Kidney (tissue), 22 donors: ENCODE measurements around the gene CLEC4A. TPM values are rescaled to one million over a fixed set of nuclear protein-coding genes. Genes with fewer than 3 reads are reported as not detected.

Experiments used
- DNase-seq, 5 donors: peaks; one replicate each; pipeline ENCODE4 v3.0.0-alpha.2; 2013 to 2020
- FAIRE-seq: peaks from 2 replicates; lab custom pipeline; 2012; peaks lifted over from hg19 to GRCh38; lab: Jason Lieb, UNC
- H3K27ac ChIP-seq, 2 donors: one replicate each; pipeline ENCODE4 v1.7.0; 2013; ENCODE audit warnings: low read depth in 2 of 2, low read length in 2 of 2, inconsistent platforms in 1 of 2
- H3K27me3 ChIP-seq: one replicate; pipeline ENCODE4 v1.7.1; 2013; ENCODE audit warnings: low read length, inconsistent platforms; ENCODE audit not compliant: control insufficient read depth, insufficient read depth
- H3K36me3 ChIP-seq, 3 donors: one replicate each; pipeline versions ENCODE4 v1.7.0 to v1.7.1; 2013; ENCODE audit warnings: low read length in 3 of 3, control low read depth in 1 of 3, inconsistent platforms in 1 of 3; ENCODE audit not compliant: insufficient read depth in 3 of 3, control insufficient read depth in 2 of 3
- H3K4me1 ChIP-seq, 3 donors: one replicate each; pipeline versions ENCODE4 v1.7.0 to v1.7.1; 2013; ENCODE audit warnings: low read length in 3 of 3, inconsistent platforms in 1 of 3, low read depth in 1 of 3; ENCODE audit not compliant: control insufficient read depth in 2 of 3, insufficient read depth in 2 of 3
- H3K4me3 ChIP-seq, 3 donors: one replicate each; pipeline versions ENCODE4 v1.7.0 to v1.8.1; 2013; ENCODE audit warnings: low read length in 3 of 3, control low read depth in 1 of 3, inconsistent platforms in 1 of 3
- H3K9ac ChIP-seq, 3 donors: one replicate each; pipeline versions ENCODE4 v1.7.0 to v1.7.1; 2013; ENCODE audit warnings: low read length in 3 of 3, control low read depth in 1 of 3, inconsistent platforms in 1 of 3
- H3K9me3 ChIP-seq, 3 donors: one replicate each; pipeline versions ENCODE4 v1.7.0 to v1.7.1; 2013; ENCODE audit warnings: low read length in 3 of 3, control low read depth in 1 of 3, inconsistent platforms in 1 of 3; ENCODE audit not compliant: control insufficient read depth in 2 of 3, insufficient read depth in 1 of 3
- intact Hi-C: fragments of 100-400 bp; cut with DNase I; formaldehyde crosslinking; loops from one replicate; pipeline ENCODE4 v1.11.1; 2022
- long read RNA-seq, 10 donors: library from polyadenylated mRNA in 1 of 10; unstranded in 1 of 10; transcript quantifications; one replicate each; pipeline ENCODE4 v2.0.0 and lab custom pipeline, GENCODE V29; 2021 to 2026
- polyA plus RNA-seq: library from polyadenylated mRNA; stranded (reverse); fragments of 350-450 nt; fragmentation: Illumina TruSeq; extraction: RNeasy Lipid Tissue Mini Kit (QIAGEN cat#74804); gene quantifications from one replicate; pipeline ENCODE4 v1.2.3, GENCODE V29; 2014; ENCODE audit warnings: low read depth, low replicate concordance; ENCODE audit not compliant: insufficient read depth
- total RNA-seq: library from RNA; stranded (reverse); fragmentation: NEBNext Ultra II Directional; extraction: Animal tissue kit (Norgen Biotek cat#: 25700); gene quantifications from one replicate; pipeline ENCODE4 v1.2.1, GENCODE V29; 2021
- TF ChIP-seq, protein P1 (sequence below): IDR thresholded peaks from 3 replicates; pipeline ENCODE4 v1.5.1; 2012; ENCODE audit warnings: mild to moderate bottlenecking, moderate library complexity, borderline replicate concordance; ENCODE audit not compliant: insufficient read depth; ENCODE audit errors: extremely low read depth
- donor health status: control.
- donor health status: control.
- donor health status: control.
- donor health status: control.
- donor health status: control.
- donor health status: DM: yes; HTN: yes; CAD: no.
- donor health status: Normal renal cell carcinoma (clear cell type).

The CLEC4A gene
- total RNA-seq (3.7 TPM), polyA plus RNA-seq (2.4 TPM)
- long read RNA-seq, donor 1 = 0 reads
- long read RNA-seq, donor 2, partial matches to known transcripts = 0 of 1 reads
- long read RNA-seq, donor 2, other reads (novel, unspliced or antisense) = 0 of 1 reads
- long read RNA-seq, donor 3, partial matches to known transcripts = 0 of 1 reads
- long read RNA-seq, donor 3, other reads (novel, unspliced or antisense) = 0 of 1 reads
- long read RNA-seq, donor 4 = 0 reads
- long read RNA-seq, donor 5 = 0 reads
- long read RNA-seq, donor 6, partial matches to known transcripts = 0 of 4 reads
- long read RNA-seq, donor 6, other reads (novel, unspliced or antisense) = 0 of 4 reads
- long read RNA-seq, donor 7 = 0 reads
- long read RNA-seq, donor 8 = 0 reads
- long read RNA-seq, donor 9 = 0 reads
- long read RNA-seq, donor 10, partial matches to known transcripts = 0 of 1 reads
- long read RNA-seq, donor 10, other reads (novel, unspliced or antisense) = 0 of 1 reads

DNA sequence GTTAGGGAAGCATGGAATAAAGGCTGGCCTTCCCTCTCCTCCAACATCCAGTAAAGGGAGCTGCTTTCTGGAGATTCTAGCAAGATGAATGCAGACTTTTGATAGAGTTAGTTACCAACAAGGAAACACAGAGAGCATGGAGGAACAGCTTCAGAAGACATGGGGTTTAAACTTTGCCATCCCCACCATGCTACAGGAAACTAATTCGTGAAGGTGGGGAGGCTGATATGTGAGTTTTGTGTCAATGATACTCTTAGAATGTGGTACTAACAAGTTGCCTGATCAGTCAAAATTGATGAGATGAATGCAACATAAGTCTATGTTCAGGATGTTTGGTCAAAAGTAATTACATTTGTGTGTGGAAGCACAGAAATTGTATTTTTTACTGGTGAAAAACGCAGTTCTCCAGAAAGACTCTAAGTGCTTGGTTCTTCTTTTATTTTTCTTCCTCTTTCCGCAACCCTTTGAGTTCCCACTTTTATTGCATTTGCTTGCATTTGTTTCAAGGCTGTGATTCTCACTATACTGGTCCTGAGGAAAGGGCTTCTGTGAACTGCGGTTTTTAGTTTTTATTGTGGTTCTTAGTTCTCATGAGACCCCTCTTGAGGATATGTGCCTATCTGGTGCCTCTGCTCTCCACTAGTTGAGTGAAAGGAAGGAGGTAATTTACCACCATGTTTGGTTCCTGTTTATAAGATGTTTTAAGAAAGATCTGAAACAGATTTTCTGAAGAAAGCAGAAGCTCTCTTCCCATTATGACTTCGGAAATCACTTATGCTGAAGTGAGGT lies at the start of gene CLEC4A:
Gene CLEC4A, plus strand, starts transcription at position 494 of the 789 bp plus-strand sequence. Its CDS starts 262 bp downstream, at position 756.
- no peak for DNase-seq
- H3K9ac ChIP-seq = no peak within 1 kb of the TSS
- FAIRE-seq = no peak
- H3K27me3 ChIP-seq = no peaks in the 10 kb centered on the region
- no peaks in the 10 kb centered on the region for H3K9me3 ChIP-seq
- intact Hi-C loops = no loop called here
- no peaks in the 10 kb centered on the region for H3K4me1 ChIP-seq
- no peak within 1 kb of the TSS for H3K4me3 ChIP-seq
- TF ChIP-seq, protein P1, sequence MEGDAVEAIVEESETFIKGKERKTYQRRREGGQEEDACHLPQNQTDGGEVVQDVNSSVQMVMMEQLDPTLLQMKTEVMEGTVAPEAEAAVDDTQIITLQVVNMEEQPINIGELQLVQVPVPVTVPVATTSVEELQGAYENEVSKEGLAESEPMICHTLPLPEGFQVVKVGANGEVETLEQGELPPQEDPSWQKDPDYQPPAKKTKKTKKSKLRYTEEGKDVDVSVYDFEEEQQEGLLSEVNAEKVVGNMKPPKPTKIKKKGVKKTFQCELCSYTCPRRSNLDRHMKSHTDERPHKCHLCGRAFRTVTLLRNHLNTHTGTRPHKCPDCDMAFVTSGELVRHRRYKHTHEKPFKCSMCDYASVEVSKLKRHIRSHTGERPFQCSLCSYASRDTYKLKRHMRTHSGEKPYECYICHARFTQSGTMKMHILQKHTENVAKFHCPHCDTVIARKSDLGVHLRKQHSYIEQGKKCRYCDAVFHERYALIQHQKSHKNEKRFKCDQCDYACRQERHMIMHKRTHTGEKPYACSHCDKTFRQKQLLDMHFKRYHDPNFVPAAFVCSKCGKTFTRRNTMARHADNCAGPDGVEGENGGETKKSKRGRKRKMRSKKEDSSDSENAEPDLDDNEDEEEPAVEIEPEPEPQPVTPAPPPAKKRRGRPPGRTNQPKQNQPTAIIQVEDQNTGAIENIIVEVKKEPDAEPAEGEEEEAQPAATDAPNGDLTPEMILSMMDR = no peak
- no peaks in the 10 kb centered on the region for H3K36me3 ChIP-seq
- H3K27ac ChIP-seq = no peak within 1 kb of the TSS

DNA sequence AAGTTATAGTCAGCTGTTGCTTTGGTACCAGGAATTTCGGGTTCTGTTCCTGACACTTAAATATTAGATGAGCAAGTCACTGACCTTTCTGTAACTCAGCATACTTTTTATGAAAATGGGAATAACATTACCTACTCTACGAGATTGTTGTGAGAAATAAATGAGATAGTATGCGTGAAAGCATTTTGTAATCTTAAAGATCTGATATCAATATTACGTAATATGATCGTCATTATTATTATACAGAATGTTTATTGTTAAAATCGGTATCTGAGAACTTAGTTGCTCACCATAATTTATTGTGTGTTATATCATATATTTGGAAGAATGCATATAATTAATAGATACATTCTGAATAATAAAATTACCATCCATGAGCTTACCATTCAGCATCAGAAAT lies 47.5 kb upstream of the CLEC4A start:
- TF ChIP-seq, protein P1 = no peak
- Histone ChIP-seq H3K27ac (no peak overlapping the region), H3K36me3 (no peaks in the 10 kb centered on the region), H3K9me3 (no peaks in the 10 kb centered on the region), H3K27me3 (no peaks in the 10 kb centered on the region), H3K4me1 (no peaks in the 10 kb centered on the region), H3K4me3 (no peak overlapping the region), H3K9ac (no peak overlapping the region)
- intact Hi-C loops = no loop called here
- DNase-seq (no peak), FAIRE-seq (no peak)

DNA sequence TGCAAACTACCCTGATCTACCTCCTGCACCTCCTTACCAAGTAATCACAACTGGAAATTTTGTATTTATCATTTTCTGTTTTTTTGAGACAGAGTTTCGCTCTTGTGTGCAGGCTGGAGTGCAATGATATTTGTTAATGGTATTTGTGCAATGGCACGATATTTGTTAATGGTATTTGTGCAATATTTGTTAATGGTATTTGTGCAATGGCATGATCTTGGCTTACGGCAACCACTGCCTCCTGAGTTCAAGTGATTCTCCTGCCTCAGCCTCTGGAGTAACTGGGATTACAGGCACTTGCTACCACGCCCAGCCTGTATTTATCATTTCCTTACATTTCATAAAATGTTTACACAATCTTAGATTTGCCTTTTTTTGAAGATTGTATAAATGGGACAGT lies 47.1 kb upstream of the CLEC4A start:
- H3K27me3 ChIP-seq = no peaks in the 10 kb centered on the region
- H3K9ac ChIP-seq = no peak overlapping the region
- H3K4me1 ChIP-seq = no peaks in the 10 kb centered on the region
- no peak for DNase-seq
- H3K36me3 ChIP-seq = no peaks in the 10 kb centered on the region
- no peak overlapping the region for H3K27ac ChIP-seq
- H3K9me3 ChIP-seq = no peaks in the 10 kb centered on the region
- TF ChIP-seq, protein P1 = no peak
- H3K4me3 ChIP-seq = no peak overlapping the region
- FAIRE-seq = no peak
- intact Hi-C loops = no loop called here
